Measurements from ENCODE around the gene MYH8.

DNA sequence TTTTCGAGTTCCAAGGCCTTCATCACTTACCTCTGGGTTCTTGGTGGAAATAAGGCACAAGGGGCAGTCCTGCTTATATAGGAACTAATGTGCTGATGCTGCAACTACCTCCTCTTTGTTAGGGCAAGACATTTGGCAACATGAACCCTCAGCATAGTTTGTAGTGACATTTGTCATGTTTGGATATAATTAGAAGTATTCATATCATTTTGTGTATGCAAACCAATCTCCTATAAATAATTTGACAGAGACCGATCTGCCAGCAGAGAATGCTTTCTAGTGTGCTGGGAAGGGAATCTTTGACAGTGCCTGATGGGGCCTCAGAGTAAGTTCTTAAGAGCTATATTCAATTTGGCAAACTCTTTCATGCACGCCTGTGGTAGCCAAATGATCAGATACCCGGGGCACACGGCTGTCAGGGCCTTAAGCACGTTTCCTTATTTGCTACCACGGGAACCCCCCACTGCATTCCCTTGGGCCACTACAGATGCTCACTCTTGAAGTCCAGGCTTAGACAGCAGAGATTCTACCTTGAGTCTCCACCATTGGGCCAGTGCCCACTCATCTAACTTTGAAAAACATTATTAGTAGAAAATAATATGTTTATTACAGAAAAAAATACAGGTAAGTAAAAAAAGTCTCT is at the start of gene MYH8:
- TF ChIP-seq, protein P1, sequence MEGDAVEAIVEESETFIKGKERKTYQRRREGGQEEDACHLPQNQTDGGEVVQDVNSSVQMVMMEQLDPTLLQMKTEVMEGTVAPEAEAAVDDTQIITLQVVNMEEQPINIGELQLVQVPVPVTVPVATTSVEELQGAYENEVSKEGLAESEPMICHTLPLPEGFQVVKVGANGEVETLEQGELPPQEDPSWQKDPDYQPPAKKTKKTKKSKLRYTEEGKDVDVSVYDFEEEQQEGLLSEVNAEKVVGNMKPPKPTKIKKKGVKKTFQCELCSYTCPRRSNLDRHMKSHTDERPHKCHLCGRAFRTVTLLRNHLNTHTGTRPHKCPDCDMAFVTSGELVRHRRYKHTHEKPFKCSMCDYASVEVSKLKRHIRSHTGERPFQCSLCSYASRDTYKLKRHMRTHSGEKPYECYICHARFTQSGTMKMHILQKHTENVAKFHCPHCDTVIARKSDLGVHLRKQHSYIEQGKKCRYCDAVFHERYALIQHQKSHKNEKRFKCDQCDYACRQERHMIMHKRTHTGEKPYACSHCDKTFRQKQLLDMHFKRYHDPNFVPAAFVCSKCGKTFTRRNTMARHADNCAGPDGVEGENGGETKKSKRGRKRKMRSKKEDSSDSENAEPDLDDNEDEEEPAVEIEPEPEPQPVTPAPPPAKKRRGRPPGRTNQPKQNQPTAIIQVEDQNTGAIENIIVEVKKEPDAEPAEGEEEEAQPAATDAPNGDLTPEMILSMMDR (optimal IDR thresholded peaks at IDR 0.05 in 1 of 3, IDR thresholded peaks at IDR 0.05 in 1 of 3, conservative IDR thresholded peaks at IDR 0.05 in 1 of 3; ENCODE audit: extremely low read depth in 1 of 3, insufficient read depth in 2 of 3, low read length in 3 of 3): no peak
- no peak for TF ChIP-seq EZH2 (IDR thresholded peaks at IDR 0.05; ENCODE audit: low read length)
